GM19372 (cell line): ENCODE results near the gene PEPD.

Experiments used
- ATAC-seq: cut with Tn5 transposase; IDR thresholded peaks from one replicate; pipeline ENCODE4 v1.9.1; 2021; ENCODE audit warnings: mild to moderate bottlenecking, low read depth, moderate library complexity; ENCODE audit not compliant: unreplicated experiment

The PEPD gene

DNA sequence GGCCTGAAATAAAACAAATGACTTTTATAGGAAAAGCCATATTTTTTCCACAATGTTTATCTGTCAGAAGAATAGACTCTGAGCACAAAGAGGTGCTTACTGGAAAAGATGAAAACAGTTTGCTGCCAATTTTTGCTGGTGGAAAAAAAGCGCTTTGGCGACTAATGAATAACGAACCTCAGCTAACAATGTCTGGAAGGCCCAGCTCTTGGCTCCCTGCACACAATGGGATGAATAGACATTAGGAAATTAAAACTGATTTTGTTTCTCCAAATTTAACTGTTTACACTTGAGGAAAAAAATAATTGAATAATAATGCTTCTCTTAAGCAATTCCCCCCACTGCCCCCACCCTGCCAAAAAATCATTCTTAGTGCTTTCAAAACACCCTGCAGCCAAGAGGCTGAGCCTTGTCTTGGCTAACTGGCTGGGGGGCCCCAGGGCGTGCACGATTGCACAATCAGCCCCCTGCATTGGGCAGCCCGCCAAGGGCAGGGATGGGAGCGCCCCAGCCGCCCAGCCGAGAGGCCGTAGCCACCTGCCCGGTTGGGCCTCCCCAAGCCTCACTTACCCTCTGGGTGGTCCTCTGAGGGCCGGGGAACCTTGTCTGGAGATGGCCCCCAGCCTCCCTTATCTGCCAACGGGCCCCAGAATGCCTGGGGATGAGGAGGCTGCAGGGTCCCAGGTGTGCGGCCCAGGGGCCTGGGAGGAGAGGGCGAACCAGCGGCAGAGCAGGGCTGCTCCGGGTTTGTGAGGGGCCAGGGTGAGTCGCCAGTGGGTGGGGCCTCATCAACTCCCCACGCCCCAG lies 131.3 kb downstream of the PEPD start:
- no peak for ATAC-seq

DNA sequence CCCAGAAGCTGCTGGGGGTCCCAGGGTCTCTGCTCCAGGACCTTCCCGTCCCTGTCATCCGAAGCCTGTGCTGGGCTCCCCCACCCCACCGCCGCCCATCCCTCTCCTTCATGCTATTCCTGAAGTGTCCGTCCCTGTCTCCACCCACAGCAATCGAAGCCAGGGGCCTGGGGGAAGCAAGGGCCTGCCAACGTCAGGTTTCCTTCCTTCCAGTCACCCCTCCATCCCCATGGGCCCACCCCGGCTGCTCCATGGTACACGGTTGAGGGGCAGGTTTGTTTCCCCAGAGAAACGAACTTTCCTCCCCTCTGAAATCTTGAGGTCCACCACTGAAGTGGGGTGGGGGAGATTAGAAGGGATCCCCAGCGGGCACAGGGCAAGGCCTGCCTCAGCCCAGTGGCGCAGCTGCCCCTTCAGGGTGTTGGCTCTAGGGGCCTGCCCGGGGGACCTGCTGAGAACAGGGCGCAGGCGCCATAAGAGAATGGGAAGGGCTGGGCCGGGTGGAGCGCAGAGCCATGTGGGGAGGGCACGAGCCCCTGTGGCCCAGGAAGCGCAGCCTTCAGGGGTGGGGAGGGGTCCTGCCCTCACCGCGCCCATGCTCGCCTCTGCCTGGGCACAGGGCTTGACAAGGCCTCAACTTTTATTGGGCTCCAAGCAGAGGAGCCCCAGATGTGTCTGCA lies 132.0 kb downstream of the PEPD start:
- no peak for ATAC-seq

DNA sequence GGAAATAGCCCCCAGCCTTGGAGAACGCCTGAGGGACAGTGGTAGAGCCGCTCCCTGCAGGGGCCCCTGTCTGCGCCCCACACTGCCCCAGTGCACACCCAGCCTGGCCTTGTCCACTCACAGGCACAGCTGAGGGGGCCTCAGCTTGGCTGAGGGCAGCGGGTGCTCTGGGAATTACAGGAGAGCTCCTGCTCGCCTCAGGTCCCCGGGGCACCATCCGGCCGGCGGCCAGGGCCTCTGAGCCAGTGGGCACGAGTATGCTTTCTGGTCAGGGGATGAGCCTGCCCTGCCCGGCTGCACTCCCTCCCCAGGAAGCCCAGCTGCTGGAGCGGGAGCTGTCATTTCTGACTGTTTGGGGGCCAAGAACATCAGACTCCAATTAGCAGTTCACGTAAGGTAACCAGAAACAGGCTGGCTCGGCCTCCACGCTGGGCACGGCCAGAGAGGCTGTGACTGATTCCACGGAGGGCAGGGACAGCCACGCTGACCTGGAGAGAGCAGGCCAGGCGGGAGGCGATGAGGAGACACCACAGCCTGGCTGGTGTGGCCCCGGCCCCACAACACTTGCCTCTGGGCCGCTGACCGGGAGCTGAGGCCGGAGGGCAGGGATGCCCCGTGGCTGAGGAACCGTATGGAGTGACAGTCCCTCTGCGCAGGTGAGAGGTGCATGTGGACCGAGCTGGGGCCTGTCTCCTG lies 132.7 kb downstream of the PEPD start:
- ATAC-seq = no peak

DNA sequence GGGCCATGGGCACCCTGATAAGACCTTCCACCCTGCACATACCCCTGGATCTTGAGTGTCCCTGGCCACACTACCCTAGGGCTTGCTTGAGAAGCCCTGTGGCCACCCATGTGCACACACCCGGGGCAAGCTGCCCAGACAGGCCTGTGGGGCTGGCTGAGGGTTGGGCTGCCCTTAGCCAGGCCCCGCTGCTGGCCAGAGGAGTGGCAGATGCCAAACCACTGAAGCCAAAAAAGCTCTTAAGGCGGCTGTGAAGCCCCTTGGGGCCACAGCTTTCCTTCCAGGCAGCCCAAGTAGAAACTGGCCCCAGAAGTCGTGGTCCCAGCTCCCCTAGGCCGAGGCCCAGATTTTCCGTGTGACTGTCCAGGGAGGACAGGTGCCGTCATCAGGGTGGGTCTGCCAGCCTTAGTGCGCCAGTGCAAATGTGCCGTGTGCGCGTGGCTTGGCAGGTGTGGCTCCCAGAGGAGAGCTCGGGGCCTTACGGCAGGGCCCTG lies 133.3 kb downstream of the PEPD start:
- no peak for ATAC-seq

DNA sequence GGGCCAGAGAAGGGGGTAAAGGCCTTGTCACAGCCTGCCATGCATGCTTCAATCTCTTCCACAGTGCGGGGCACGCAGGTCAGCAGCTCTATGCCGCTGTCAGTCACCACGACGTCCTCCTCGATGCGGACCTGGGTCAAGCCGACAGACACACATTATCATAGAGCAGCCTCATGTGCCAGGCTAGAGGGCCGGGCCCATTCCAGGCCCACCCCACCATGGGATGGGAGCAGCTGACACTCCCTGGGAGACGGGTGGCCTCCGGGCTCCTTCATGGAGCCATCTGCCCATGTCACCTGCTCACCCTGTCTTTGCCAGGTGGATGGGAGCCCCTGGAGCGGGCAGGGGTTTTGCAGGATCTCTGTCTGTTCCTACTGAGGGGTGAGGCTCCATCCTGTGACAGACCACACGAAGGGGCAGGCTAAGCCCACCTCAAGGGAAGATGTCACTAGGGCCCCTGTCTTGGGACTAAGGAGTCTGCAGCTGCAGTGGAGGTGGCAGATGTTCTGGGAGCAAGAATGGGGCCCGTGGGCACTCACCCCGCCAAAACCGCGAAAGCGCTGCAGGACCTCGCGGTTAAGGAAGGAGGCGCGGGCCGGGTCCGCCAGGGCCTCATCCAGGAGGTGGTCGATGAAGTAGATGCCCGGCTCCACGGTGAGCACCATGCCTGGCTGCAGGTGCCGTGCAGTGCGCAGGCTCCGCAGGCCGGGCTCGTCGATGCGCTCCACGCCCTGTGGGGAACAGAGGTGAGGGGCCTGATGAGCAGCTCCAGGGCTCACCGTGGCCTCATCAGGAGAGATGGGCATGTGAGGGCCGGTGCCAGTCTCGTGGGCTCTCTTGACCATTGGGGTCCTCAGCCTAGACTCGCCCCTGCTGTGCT lies 134.0 kb downstream of the PEPD start:
- no peak for ATAC-seq

DNA sequence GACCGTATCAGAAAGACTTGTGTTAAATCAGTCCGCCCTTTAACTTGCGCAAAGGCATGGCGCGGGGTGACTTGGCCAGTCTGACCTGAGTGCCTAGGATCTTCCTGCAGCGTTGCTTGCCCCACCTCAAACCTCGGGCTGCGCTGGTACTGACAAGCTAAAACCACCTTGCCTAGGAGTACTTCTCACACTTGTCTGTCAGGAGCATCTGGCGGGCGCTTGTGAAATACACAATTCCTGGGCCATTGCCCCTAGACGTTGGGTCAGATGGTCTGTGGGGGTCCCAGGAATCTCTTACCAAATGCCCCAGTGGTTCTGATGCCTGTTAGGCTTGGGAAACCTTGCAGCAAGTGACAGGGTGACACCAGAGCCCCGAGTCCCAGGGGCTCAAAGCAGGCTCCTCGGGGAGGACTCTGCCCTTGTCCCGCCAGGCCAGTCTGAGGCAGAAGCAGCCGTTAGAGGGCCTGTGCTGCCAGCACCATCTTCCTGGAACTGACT lies 135.2 kb downstream of the PEPD start:
- ATAC-seq = no peak

DNA sequence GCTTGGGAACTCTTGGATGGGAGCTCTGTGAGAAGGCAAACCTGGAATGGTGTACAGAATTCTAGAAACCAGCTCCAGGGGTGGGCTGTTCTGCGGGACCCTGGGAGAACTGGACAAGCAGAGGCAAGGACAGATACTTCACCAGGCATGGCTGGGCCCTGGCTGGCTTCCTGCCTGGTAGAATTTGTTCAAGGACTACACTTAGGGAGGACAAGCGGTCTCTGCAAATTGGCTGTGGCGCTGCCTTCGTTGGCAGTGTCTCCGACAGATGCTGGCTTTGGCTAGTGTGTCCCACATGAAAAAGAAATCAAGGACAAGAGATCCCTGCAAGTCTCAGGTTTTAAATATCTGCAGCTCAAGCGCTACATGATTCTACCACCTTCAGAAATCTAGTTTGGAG lies 135.6 kb downstream of the PEPD start:
- ATAC-seq = no peak

DNA sequence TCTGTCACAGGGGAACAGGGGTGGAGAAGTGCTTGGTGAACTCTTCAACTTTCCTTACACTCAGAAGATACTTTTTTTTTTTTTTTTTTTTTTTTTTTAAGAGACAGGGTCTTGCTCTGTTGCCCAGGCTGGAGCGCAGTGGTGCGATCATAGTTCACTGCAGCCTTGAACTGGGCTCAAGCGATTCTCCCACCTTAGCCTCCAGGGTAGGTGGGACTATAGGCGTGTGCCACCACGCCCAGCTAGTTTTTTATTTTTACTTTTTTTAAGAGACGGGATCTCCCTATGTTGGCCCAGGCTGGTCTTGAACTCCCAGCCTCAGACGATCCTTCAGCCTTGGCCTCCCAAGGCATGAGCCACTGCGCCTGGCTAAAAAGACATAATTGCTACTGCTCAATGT lies 136.6 kb downstream of the PEPD start:
- no peak for ATAC-seq

DNA sequence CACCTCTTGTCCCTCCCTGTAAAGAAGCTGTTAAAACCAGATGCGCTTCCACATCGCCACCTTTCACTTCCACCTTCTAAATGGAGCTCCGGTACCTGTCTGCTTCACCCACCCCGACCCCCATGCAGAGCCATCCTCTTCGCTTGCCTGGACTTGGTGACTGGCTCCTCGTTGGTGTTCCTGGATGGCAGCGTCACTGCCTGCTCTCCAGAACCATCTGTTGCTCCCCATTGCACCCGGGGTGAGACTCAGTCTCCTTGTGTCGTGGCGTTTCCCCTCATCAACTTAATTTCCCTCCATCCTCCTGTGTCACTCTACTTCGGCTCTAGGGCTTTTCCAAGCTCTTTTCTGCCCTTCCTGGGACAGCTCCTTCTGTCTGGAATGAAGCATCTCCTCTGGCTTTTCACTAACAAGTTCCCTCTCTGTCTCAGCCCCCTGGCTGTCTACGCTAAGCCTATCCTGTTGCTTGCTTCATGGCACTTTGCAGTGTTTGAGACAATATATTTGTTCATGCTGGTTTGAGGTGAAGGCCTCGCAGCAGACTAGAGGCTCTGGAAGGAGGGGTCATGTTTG lies 137.8 kb downstream of the PEPD start:
- ATAC-seq = no peak

DNA sequence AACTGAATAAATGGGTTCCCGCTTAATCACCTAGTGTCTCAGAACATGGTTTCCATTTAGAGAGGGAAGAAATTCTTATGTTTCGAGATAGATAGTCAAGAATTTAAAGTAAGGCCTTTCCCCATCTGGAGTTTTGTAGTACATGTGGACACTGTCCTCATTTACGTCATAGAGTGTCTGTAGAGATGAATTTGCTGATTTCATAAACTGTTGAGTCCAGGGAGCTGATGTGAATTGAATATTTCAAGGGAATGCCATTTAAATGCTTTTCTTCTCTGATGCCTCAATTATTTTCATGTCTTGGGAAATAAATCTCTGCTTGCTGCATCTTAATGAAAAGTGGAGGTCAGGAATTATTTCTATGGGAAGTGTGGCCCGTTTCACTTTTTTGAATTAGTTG lies 138.6 kb downstream of the PEPD start:
- ATAC-seq = no peak

DNA sequence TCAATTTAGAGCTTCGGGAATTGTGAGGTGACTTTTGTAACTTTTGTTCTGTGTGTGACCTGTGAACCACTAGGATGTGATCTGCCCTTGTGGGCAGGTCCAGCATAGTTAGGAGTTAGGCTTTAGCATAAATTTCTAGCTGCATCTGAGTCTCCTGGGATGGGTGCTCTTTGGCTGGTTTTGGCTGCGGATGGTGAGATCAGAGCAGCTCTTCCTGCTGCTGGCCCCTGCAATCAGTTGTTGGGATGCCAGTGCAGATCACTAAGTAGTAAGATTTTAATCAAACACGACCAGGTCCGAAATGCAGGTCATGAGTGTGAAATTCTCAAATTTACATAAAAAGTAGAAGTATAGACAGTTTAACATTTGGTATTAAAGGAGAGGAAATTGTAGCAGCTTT lies 139.6 kb downstream of the PEPD start:
- no peak for ATAC-seq

DNA sequence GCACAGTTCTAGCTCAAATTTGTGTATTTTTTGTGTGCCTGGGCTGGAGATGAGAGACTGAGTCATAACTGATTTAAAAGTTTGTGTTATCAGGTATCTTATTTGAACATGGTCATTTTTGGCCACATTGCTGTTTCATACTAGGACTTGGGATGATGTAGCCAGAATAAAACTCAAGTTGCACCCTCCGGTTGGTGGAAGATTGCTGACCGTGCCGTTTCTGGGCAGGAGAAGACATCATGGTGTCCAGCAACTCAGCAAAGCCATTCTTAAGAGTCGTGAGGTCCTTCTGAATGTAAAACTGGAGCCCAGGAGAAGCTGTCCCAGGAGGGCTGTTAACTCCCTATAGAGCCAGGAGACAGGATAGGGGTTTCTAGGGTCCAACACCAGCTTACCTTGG lies 140.5 kb downstream of the PEPD start:
- no peak for ATAC-seq

DNA sequence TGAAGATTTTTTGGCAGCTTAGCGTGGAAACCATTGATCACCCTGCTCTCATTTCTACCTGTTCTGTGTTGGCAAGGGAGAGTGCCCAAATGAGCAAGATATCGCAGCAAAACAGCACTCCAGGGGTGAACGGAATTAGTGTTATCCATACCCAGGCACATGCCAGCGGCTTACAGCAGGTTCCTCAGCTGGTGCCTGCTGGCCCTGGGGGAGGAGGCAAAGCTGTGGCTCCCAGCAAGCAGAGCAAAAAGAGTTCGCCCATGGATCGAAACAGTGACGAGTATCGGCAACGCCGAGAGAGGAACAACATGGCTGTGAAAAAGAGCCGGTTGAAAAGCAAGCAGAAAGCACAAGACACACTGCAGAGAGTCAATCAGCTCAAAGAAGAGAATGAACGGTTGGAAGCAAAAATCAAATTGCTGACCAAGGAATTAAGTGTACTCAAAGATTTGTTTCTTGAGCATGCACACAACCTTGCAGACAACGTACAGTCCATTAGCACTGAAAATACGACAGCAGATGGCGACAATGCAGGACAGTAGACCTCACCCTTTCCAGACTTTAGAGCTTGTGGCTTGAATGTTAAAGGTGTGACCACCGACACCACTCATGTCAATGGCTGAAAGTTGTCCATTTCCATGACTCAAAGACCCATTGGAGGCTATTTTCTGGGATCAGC lies 142.3 kb downstream of the PEPD start:
- ATAC-seq = no peak

DNA sequence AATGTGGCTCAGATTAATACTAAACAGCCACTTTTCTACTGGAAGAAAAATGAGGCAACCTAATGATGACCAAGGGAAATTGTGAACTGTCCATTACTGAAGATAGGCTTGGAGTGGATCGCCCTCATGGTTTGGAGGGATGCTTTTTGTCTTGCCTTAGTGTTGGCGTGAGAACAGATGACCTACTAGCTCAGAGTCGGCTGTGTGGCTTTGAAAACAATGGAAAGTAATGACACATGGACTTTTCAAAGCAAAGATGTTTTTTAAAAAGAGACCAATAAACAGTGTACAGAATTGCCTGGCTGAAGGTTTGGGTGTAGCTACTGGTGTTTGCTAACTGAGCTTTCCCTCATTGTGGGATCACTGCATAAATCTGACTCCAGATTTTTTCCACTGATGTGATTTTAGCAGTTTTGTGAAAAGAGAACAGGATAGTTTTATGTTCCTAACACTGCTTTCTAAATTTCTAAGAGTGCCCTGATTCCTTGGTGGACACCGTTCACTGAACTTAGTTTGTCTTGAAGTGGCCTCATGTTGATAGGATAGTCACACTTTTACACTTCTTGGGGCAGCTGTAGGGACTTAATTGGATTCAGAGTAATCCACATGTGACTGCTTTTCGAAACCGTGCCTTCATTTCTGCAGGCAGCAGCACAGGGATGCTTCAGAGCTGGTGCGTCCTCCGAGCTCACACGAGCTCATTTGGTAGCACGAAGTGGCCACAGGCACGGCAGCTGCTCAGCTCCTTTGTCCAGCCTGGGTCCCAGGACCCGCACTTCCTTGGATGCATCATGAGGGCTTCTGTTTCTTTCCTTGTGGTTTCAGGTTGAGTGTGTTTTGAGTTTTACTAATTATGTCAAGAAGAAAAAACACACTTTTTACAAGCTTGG lies 143.8 kb downstream of the PEPD start:
- no peak for ATAC-seq

DNA sequence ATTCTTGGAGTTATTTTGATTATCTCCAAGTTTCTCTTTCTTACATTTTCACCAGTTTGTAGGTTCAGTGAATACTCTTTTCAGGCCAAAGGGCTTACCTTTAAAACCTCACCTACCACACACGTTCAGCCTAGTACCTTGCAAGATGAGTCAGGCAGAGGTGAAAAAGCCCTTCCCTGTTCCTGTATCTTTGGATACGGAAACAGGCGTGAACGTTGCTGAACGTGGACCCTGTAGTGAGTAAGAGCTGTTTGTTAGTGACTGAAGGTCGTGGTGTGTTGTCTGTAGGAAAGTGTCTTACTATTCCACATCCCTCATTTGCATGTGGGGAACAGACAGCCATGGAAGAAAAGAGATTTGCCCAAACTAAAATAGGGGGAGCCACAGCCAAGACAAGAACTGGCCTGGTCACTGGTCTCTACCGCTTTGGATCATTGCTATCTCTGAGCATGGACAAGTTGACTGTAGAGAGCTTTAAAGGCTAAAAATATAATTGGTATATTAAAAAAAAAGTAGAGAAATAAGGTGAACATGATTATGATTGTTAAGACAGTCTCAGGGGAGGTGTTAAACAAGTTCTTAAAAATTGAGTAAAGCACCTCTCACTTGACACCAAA lies 144.5 kb downstream of the PEPD start:
- no peak for ATAC-seq

DNA sequence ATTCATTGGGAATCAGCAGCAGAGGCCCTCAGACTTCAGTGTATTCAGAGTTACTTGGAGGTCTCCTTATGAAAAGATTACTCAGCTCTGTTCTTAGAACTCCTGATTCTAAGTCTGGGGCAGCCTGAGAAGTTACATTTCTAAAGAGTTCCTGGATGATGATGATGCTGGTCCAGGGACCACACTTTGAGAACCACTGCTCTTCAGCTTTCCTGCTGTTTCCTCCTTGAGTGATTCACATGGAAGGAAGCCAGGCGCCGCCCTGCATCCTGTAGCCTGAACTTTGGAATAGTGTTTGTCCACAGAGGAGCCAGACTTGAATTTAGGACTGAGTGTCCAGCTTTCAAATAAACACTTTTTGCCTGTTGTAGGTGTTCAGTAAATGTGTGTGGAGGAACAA lies 145.2 kb downstream of the PEPD start:
- ATAC-seq = no peak

DNA sequence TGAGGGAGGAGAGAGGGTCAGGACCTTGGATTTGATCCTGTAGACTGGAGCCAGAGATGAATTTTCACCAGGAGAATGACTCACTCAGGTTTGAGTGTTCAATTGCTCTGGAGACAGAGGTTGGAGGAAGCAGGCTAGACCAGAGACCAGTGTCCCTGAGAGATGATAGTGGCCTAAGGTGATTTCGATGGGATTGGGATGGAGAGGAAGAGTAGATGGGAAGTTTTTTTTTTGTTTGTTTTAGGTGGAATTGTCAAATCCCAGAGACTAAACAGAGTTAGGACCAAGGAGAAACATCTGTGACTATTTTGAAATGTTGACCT lies 145.8 kb downstream of the PEPD start:
- no peak for ATAC-seq

DNA sequence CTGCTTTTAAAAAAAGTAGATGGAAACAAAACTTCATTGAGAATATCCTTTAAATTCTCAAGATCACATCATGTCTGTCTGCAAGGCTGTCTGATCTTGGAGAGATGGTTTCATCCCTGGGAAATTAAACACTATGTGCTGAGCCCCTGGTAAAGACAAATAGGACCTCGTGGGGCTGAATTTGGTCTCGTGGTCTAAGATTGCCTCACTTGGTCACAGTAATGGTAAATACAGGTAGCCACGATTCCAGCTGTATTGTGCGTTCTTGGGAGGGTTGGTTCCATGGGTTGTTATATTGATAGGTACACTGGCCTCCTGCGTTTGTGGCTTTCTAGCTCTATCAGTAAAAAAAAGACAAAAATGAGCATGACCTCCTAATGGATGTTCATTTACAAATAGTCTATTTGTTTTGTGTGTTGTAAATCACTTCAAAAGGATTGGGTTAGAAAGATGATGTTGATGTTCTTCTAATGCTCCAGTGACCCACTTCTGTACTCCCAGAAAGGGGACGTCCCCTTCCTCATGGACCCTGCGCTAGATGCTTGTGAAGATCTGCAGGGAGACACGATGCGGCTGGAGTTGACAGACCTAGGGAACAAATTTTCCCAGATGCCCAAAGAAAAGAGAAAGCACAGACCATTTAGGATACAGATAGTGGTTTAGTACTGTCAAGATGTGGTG lies 146.3 kb downstream of the PEPD start:
- no peak for ATAC-seq
